K562 (cell line): ENCODE measurements around the gene DST. TPM values are rescaled to one million over a fixed set of nuclear protein-coding genes. Genes with fewer than 3 reads are reported as not detected.

ENCODE experiments used
- ATAC-seq: fragments of 200-7000 bp; cut with Tn5 transposase; 3 replicates; pipeline ENCODE4 v1.9.1; 2020; ENCODE audit warnings: moderate library complexity
- BruUV-seq: library from RNA; stranded (reverse); fragments of 400-500 nt; replicated peaks from 2 replicates; lab custom pipeline; 2021; lab: Mats Ljungman, UMichigan
- CTCF ChIA-PET: fragments of 300-600 bp; formaldehyde crosslinking; extraction: SDS; loops from one replicate; lab custom pipeline; 2021; ENCODE audit warnings: low intra/inter-chr PET ratio; lab: Yijun Ruan, JAX
- POLR2A ChIA-PET: fragments of 300-600, 350-650 bp; sonication (Branson Sonifier 250); formaldehyde crosslinking; extraction: SDS; loops from one replicate; lab custom pipeline; 2021; ENCODE audit warnings: antibody characterized with exemption, inconsistent platforms; lab: Yijun Ruan, JAX
- DNase-seq, 4 experiments: peaks; one replicate each; pipeline versions ENCODE4 v3.0.0 to v3.0.0-alpha.2; 2011 to 2018; ENCODE audit warnings: low spot score in 3 of 4, mixed read lengths in 3 of 4; ENCODE audit errors: extremely low read depth in 1 of 4
- FAIRE-seq: peaks from 2 replicates; lab custom pipeline; 2011; peaks lifted over from hg19 to GRCh38; lab: Jason Lieb, UNC
- H2AFZ ChIP-seq: 2 replicates; pipeline ENCODE4 v1.6.0; 2011; ENCODE audit warnings: low read depth, low read length, control low read depth, inconsistent platforms
- H3K27ac ChIP-seq: fragments of 200-600 bp; 3 replicates; pipeline ENCODE4 v1.8.0; 2011; ENCODE audit warnings: low read depth, mild to moderate bottlenecking, control low read depth, inconsistent platforms, low read length, moderate library complexity, mixed read lengths; ENCODE audit errors: extremely low read depth
- H3K27me3 ChIP-seq, 2 experiments: fragments of 300-600 bp in 1 of 2; 2 replicates in 1 of 2; 3 replicates in 1 of 2; pipeline versions ENCODE4 v1.6.0 to v1.8.0; 2011; ENCODE audit warnings: inconsistent platforms in 2 of 2, low read length in 2 of 2, mild to moderate bottlenecking in 1 of 2, mixed read lengths in 1 of 2, moderate library complexity in 1 of 2; ENCODE audit not compliant: control insufficient read depth in 2 of 2, insufficient read depth in 2 of 2
- H3K36me3 ChIP-seq: fragments of 300-600 bp; 3 replicates; pipeline ENCODE4 v1.8.0; 2011; ENCODE audit warnings: mild to moderate bottlenecking, low read length, inconsistent platforms; ENCODE audit not compliant: control insufficient read depth, insufficient read depth
- H3K4me1 ChIP-seq, 2 experiments: fragments of 200-600 bp in 1 of 2; replicated peaks in 1 of 2; 2 replicates in 1 of 2; 3 replicates in 1 of 2; pipeline versions ENCODE4 v1.5.1 to v1.8.0; 2011; ENCODE audit warnings: inconsistent platforms in 2 of 2, low read length in 2 of 2, mild to moderate bottlenecking in 1 of 2, mixed read lengths in 1 of 2, moderate library complexity in 1 of 2; ENCODE audit not compliant: control insufficient read depth in 2 of 2, insufficient read depth in 2 of 2
- H3K4me2 ChIP-seq: 2 replicates; pipeline ENCODE4 v1.6.1; 2011; ENCODE audit warnings: low read length, control low read depth, inconsistent platforms, mixed read lengths; ENCODE audit not compliant: insufficient read depth
- H3K4me3 ChIP-seq: fragments of 200-600 bp; sonication (generic), shearing (Covaris generic); 2 replicates; pipeline ENCODE4 v1.5.1; 2016; ENCODE audit warnings: control low read depth, inconsistent platforms
- H3K79me2 ChIP-seq: fragments of 200-600 bp; 3 replicates; pipeline ENCODE4 v1.8.0; 2011; ENCODE audit warnings: low read length, inconsistent platforms; ENCODE audit not compliant: control insufficient read depth, insufficient read depth
- H3K9ac ChIP-seq, 2 experiments: 2 replicates each; pipeline versions ENCODE4 v1.6.0 to v1.6.1; 2011; ENCODE audit warnings: low read depth in 2 of 2, low read length in 2 of 2, control low read depth in 1 of 2, inconsistent platforms in 1 of 2, mild to moderate bottlenecking in 1 of 2, mixed read lengths in 1 of 2; ENCODE audit not compliant: insufficient read depth in 1 of 2
- H3K9me1 ChIP-seq: one replicate; pipeline ENCODE4 v1.6.0; 2011; ENCODE audit warnings: inconsistent platforms, mild to moderate bottlenecking, low read length, moderate library complexity; ENCODE audit not compliant: control insufficient read depth, insufficient read depth
- H3K9me3 ChIP-seq: replicated peaks from 2 replicates; pipeline ENCODE4 v1.5.1; 2011; ENCODE audit warnings: low read depth, low read length, inconsistent platforms; ENCODE audit not compliant: control insufficient read depth, insufficient read depth
- H4K20me1 ChIP-seq: replicated peaks from 2 replicates; pipeline ENCODE4 v1.6.1; 2011; ENCODE audit warnings: low read length, inconsistent platforms, mixed read lengths; ENCODE audit not compliant: control insufficient read depth, insufficient read depth
- ARHGAP35 ChIP-seq: fragments of 450-650 bp; IDR thresholded peaks from 2 replicates; pipeline ENCODE4 v1.6.1; 2018; ENCODE audit not compliant: partially characterized antibody
- CBX3 ChIP-seq, 2 experiments: IDR thresholded peaks; 1 replicate in 1 of 2; 2 replicates in 1 of 2; pipeline ENCODE4 v1.6.1; 2012; ENCODE audit warnings: inconsistent platforms in 2 of 2, low read length in 2 of 2, borderline replicate concordance in 1 of 2, control low read depth in 1 of 2
- DPF2 ChIP-seq: fragments of 450-650 bp; IDR thresholded peaks from 2 replicates; pipeline ENCODE4 v1.6.1; 2016
- HNRNPK ChIP-seq: fragments of 200-400 bp; formaldehyde crosslinking; IDR thresholded peaks from one replicate; pipeline ENCODE4 v1.6.1; 2018; ENCODE audit warnings: mild to moderate bottlenecking, low read depth, low read length; ENCODE audit not compliant: poor library complexity, severe bottlenecking
- JUNB ChIP-seq: fragments of 450-650 bp; formaldehyde crosslinking; conservative IDR thresholded peaks from 2 replicates; pipeline ENCODE4 v1.4.0; 2020; ENCODE audit warnings: mild to moderate bottlenecking
- MYNN ChIP-seq, 2 experiments: sonication (generic); formaldehyde crosslinking in 1 of 2; IDR thresholded peaks; 2 replicates each; pipeline versions ENCODE4 v1.5.0 to v1.6.1; 2016 to 2020; ENCODE audit warnings: antibody characterized with exemption in 1 of 2, missing genetic modification reagents in 1 of 2
- NELFE ChIP-seq: IDR thresholded peaks from 2 replicates; pipeline ENCODE4 v1.6.1; 2011; ENCODE audit warnings: mild to moderate bottlenecking; ENCODE audit not compliant: insufficient read depth, insufficient read length
- ZBTB17 ChIP-seq: fragments of 450-650 bp; formaldehyde crosslinking; IDR thresholded peaks from 2 replicates; pipeline ENCODE4 v1.4.0; 2020; ENCODE audit warnings: mild to moderate bottlenecking
- WGBS: fragments of 100-300 bp; shearing (Covaris generic); methylation state at CpG from one replicate; pipeline ENCODE4 v1.1.6; 2016; ENCODE audit warnings: low coverage, mixed read lengths; ENCODE audit not compliant: insufficient coverage; ENCODE audit errors: missing lambda C conversion rate; 5-methylcytosine and 5-hydroxymethylcytosine counted together
- in situ Hi-C: fragments of 300-500 bp; cut with MboI; formaldehyde crosslinking; loops from 4 replicates; pipeline ENCODE4 v1.15.0; 2018; ENCODE audit warnings: inconsistent platforms, mixed read lengths
- intact Hi-C: fragments of 100-400 bp; cut with micrococcal nuclease; formaldehyde crosslinking; loops from 2 replicates; pipeline ENCODE4 v1.14.2; 2022
- polyA plus RNA-seq, 8 experiments: library from polyadenylated mRNA; depleted of rRNA in 4 of 8; stranded (reverse) in 5 of 8; unstranded in 3 of 8; fragments of >200 nt; fragmentation: Nextera tagmentation in 2 of 8; fragmentation: Illumina TruSeq in 1 of 8; extraction: Ambion mirVana in 2 of 8; extraction: Trizol in 1 of 8; gene quantifications; 2 replicates each; pipeline versions ENCODE4 v1.2.1 to v1.2.3, GENCODE V29; 2011 to 2014; ENCODE audit warnings: inconsistent platforms in 1 of 8, missing spikeins in 1 of 8
- total RNA-seq, 7 experiments: library from RNA; depleted of rRNA in 6 of 7; stranded (reverse); fragments of >200 nt in 6 of 7; fragmentation: Illumina TruSeq in 2 of 7; extraction: Trizol in 2 of 7; gene quantifications; 2 replicates each; pipeline versions ENCODE4 v1.2.1 to v1.2.3, GENCODE V29; 2011 to 2021; ENCODE audit warnings: low replicate concordance in 1 of 7
- TF ChIP-seq, protein P1 (sequence below): fragments of 200-800 bp; sonication (Bioruptor generic); IDR thresholded peaks from 2 replicates; pipeline ENCODE4 v1.6.1; 2016; ENCODE audit warnings: missing genetic modification characterization, missing compliant biosample characterization
- TF ChIP-seq, protein P2 (sequence below), 3 experiments: IDR thresholded peaks in 2 of 3; conservative IDR thresholded peaks in 1 of 3; 2 replicates each; pipeline ENCODE4 v1.5.1; 2011 to 2012; ENCODE audit warnings: low read length in 3 of 3, mild to moderate bottlenecking in 3 of 3, control low read depth in 2 of 3, improper control_type of control experiment in 1 of 3, inconsistent platforms in 1 of 3, low read depth in 1 of 3, mixed read lengths in 1 of 3, moderate library complexity in 1 of 3; ENCODE audit not compliant: insufficient read depth in 2 of 3

The DST gene
- total and polyA plus RNA-seq, 9 of the 15 experiments (the other 6 are each of a cell fraction or from before 2014, with no cell fraction given): 5.2 to 21.9 (median 13.3) TPM

DNA sequence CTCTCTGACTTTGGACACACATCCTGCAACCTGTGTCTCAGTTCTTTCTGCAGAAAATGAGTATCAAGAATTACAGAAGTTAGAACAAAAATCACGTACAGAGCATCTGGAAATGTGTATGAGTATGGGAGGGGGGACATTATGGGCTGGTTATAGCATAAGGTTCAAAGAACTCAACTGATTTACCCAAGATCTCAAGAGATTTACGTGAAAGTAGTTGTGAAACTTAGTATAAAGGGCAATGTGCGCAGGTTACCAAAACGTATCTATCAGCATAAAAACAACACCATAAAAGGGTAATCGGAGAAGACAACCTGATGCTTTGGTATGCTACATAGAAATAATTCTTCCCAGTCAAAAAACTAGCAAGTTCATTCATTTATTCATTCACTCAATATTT lies 15.6 kb upstream of the DST start (continued):
- no peak for TF ChIP-seq NELFE
- no peak for TF ChIP-seq ARHGAP35
- no peak for TF ChIP-seq MYNN (IDR thresholded peaks at IDR 0.05)
- TF ChIP-seq MYNN (CRISPR knock-in tag; IDR thresholded peaks at IDR 0.05): no peak

- Histone ChIP-seq H3K4me2 (no peak overlapping the region), H4K20me1 (no peaks in the 10 kb centered on the region), H3K79me2 (no peaks in the 10 kb centered on the region), H3K9me1 (no peaks in the 10 kb centered on the region), H2AFZ (no peak overlapping the region), H3K9me3 (no peaks in the 10 kb centered on the region), H3K4me1 (peaks cover 0 to 4% of the 10 kb centered on the region in 2 experiments; a peak in 1 of 5 replicates), H3K36me3 (no peaks in the 10 kb centered on the region), H3K27me3 (no peaks in the 10 kb centered on the region), H3K9ac (no peak overlapping the region), H3K4me3 (no peak overlapping the region), H3K27ac (no peak overlapping the region)
- FAIRE-seq: no peak
- POLR2A ChIA-PET: no interaction called here
- CTCF ChIA-PET: no interaction called here
- ATAC-seq: no peak
- DNase-seq: no peak
- WGBS: 61% methylated on average over 3 of the region's 3 CpGs
- TF ChIP-seq JUNB (CRISPR knock-in tag) (no peak), DPF2 (no peak), ZBTB17 (no peak), HNRNPK (no peak), CBX3 (IDR thresholded peaks at IDR 0.05; ENCODE audit: borderline replicate concordance in 1 of 2, low read length in 2 of 2) (no peak)
- TF ChIP-seq, protein P1, sequence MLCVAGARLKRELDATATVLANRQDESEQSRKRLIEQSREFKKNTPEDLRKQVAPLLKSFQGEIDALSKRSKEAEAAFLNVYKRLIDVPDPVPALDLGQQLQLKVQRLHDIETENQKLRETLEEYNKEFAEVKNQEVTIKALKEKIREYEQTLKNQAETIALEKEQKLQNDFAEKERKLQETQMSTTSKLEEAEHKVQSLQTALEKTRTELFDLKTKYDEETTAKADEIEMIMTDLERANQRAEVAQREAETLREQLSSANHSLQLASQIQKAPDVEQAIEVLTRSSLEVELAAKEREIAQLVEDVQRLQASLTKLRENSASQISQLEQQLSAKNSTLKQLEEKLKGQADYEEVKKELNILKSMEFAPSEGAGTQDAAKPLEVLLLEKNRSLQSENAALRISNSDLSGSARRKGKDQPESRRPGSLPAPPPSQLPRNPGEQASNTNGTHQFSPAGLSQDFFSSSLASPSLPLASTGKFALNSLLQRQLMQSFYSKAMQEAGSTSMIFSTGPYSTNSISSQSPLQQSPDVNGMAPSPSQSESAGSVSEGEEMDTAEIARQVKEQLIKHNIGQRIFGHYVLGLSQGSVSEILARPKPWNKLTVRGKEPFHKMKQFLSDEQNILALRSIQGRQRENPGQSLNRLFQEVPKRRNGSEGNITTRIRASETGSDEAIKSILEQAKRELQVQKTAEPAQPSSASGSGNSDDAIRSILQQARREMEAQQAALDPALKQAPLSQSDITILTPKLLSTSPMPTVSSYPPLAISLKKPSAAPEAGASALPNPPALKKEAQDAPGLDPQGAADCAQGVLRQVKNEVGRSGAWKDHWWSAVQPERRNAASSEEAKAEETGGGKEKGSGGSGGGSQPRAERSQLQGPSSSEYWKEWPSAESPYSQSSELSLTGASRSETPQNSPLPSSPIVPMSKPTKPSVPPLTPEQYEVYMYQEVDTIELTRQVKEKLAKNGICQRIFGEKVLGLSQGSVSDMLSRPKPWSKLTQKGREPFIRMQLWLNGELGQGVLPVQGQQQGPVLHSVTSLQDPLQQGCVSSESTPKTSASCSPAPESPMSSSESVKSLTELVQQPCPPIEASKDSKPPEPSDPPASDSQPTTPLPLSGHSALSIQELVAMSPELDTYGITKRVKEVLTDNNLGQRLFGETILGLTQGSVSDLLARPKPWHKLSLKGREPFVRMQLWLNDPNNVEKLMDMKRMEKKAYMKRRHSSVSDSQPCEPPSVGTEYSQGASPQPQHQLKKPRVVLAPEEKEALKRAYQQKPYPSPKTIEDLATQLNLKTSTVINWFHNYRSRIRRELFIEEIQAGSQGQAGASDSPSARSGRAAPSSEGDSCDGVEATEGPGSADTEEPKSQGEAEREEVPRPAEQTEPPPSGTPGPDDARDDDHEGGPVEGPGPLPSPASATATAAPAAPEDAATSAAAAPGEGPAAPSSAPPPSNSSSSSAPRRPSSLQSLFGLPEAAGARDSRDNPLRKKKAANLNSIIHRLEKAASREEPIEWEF (CRISPR knock-in tag): no peak
- TF ChIP-seq, protein P2, sequence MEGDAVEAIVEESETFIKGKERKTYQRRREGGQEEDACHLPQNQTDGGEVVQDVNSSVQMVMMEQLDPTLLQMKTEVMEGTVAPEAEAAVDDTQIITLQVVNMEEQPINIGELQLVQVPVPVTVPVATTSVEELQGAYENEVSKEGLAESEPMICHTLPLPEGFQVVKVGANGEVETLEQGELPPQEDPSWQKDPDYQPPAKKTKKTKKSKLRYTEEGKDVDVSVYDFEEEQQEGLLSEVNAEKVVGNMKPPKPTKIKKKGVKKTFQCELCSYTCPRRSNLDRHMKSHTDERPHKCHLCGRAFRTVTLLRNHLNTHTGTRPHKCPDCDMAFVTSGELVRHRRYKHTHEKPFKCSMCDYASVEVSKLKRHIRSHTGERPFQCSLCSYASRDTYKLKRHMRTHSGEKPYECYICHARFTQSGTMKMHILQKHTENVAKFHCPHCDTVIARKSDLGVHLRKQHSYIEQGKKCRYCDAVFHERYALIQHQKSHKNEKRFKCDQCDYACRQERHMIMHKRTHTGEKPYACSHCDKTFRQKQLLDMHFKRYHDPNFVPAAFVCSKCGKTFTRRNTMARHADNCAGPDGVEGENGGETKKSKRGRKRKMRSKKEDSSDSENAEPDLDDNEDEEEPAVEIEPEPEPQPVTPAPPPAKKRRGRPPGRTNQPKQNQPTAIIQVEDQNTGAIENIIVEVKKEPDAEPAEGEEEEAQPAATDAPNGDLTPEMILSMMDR (IDR thresholded peaks at IDR 0.05 in 2 of 3, conservative IDR thresholded peaks at IDR 0.05 in 1 of 3; ENCODE audit: insufficient read depth in 2 of 3, low read depth in 1 of 3, low read length in 3 of 3): no peak
- in situ Hi-C loops (no loop called here), intact Hi-C loops (no loop called here)
- BruUV-seq: no TSS peak
These were observed 14.7 kb upstream of the DST start for GRCh38 chr6:56657354-56657753.
